ENCODE measurements around the gene FAM120A. TPM values are rescaled to one million over a fixed set of nuclear protein-coding genes. Genes with fewer than 3 reads are reported as not detected.

FAM120A gene
- total and polyA plus RNA-seq, 9 of the 15 experiments (the other 6 are each of a cell fraction or from before 2014, with no cell fraction given) = 8.7 to 71.0 (median 42.2) TPM

DNA sequence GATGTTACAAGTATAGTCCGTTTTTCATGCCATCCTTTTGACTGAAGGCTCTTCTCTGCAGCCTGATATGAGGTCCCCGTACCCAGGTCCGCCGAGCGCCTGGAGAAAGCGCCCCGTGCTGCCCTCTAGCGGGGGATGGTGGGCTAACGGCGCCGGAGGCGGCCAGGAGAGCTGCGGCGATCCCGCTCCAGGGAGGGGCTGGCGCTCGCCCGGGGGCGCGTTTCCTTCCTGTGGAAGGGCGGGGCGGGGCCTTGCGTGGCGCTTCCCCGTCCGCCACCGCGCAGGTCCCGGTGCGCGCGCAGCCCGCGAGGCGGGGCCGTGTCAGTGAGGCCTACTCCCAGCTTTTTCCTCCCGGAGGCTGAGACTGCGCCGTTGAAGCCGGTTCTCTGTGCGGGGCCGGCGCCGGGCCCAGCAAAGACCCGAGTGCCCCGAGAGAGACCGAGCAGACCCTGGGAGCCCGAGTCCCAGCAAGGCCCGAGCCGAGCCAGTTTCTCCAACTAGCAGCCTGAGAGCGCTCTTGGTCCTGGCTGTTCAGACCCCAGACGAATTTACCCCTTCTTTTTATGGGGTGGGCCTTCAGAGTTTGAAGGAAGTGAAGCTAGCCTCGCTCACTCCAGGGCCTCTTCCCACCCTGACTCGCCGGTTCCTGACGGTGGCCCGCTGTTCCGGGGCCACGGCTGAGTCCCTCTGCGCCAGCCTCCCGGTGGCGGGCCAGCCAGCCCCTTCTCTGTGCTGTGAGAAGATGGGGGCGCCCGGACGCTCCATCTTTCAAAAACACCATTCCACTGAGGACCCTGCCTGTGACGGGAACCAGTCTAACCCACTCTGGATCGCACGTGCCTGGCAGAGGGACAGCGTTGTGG lies 115.2 kb downstream of the FAM120A start (continued):
- TF ChIP-seq GTF2F1 (IDR thresholded peaks at IDR 0.05; ENCODE audit: low read depth, low read length) = no peak
- no peak for TF ChIP-seq FOS (IDR thresholded peaks at IDR 0.05; ENCODE audit: extremely low read depth, insufficient read length)
- TF ChIP-seq, protein P1, sequence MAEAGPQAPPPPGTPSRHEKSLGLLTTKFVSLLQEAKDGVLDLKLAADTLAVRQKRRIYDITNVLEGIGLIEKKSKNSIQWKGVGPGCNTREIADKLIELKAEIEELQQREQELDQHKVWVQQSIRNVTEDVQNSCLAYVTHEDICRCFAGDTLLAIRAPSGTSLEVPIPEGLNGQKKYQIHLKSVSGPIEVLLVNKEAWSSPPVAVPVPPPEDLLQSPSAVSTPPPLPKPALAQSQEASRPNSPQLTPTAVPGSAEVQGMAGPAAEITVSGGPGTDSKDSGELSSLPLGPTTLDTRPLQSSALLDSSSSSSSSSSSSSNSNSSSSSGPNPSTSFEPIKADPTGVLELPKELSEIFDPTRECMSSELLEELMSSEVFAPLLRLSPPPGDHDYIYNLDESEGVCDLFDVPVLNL (CRISPR knock-in tag; IDR thresholded peaks at IDR 0.05; ENCODE audit: low read depth) = 0 out of 2 replicates have a peak, but pooled peaks have one; percentile 15
- TF ChIP-seq TBP (optimal IDR thresholded peaks at IDR 0.05; ENCODE audit: low read depth, low read length) = peak; percentile 74
- TF ChIP-seq HDGF (IDR thresholded peaks at IDR 0.05) = no peak
- TF ChIP-seq, protein P2, sequence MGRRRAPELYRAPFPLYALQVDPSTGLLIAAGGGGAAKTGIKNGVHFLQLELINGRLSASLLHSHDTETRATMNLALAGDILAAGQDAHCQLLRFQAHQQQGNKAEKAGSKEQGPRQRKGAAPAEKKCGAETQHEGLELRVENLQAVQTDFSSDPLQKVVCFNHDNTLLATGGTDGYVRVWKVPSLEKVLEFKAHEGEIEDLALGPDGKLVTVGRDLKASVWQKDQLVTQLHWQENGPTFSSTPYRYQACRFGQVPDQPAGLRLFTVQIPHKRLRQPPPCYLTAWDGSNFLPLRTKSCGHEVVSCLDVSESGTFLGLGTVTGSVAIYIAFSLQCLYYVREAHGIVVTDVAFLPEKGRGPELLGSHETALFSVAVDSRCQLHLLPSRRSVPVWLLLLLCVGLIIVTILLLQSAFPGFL (CRISPR knock-in tag; IDR thresholded peaks at IDR 0.05) = no peak
- TF ChIP-seq NONO (IDR thresholded peaks at IDR 0.05; ENCODE audit: low read depth in 2 of 2, low read length in 1 of 2) = 0 out of 4 replicates have a peak, but pooled peaks of 1 of the 2 experiments have one; percentile 23
- TF ChIP-seq ZNF778 (CRISPR knock-in tag; IDR thresholded peaks at IDR 0.05) = no peak
- TF ChIP-seq, protein P3, sequence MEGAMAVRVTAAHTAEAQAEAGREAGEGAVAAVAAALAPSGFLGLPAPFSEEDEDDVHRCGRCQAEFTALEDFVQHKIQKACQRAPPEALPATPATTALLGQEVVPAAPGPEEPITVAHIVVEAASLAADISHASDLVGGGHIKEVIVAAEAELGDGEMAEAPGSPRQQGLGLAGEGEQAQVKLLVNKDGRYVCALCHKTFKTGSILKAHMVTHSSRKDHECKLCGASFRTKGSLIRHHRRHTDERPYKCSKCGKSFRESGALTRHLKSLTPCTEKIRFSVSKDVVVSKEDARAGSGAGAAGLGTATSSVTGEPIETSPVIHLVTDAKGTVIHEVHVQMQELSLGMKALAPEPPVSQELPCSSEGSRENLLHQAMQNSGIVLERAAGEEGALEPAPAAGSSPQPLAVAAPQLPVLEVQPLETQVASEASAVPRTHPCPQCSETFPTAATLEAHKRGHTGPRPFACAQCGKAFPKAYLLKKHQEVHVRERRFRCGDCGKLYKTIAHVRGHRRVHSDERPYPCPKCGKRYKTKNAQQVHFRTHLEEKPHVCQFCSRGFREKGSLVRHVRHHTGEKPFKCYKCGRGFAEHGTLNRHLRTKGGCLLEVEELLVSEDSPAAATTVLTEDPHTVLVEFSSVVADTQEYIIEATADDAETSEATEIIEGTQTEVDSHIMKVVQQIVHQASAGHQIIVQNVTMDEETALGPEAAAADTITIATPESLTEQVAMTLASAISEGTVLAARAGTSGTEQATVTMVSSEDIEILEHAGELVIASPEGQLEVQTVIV (CRISPR knock-in tag; IDR thresholded peaks at IDR 0.05; ENCODE audit: borderline replicate concordance) = no peak
- no peak for TF ChIP-seq ZNF165 (CRISPR knock-in tag; IDR thresholded peaks at IDR 0.05; ENCODE audit: borderline replicate concordance)
- TF ChIP-seq, protein P4, sequence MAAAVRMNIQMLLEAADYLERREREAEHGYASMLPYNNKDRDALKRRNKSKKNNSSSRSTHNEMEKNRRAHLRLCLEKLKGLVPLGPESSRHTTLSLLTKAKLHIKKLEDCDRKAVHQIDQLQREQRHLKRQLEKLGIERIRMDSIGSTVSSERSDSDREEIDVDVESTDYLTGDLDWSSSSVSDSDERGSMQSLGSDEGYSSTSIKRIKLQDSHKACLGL (CRISPR knock-in tag; IDR thresholded peaks at IDR 0.05; ENCODE audit: borderline replicate concordance, poor library complexity, severe bottlenecking) = no peak
- TF ChIP-seq BRF1 (IDR thresholded peaks at IDR 0.05; ENCODE audit: borderline replicate concordance, extremely low read depth, insufficient read length) = no peak
- TF ChIP-seq PRMT5 (CRISPR knock-in tag; IDR thresholded peaks at IDR 0.05) = no peak
- TF ChIP-seq HIVEP1 (CRISPR knock-in tag; IDR thresholded peaks at IDR 0.05) = no peak
- TF ChIP-seq ZNF764 (CRISPR knock-in tag; IDR thresholded peaks at IDR 0.05; ENCODE audit: low read depth) = no peak
- TF ChIP-seq ZNF408 (CRISPR knock-in tag; IDR thresholded peaks at IDR 0.05; ENCODE audit: low read depth) = no peak
- TF ChIP-seq, protein P5, sequence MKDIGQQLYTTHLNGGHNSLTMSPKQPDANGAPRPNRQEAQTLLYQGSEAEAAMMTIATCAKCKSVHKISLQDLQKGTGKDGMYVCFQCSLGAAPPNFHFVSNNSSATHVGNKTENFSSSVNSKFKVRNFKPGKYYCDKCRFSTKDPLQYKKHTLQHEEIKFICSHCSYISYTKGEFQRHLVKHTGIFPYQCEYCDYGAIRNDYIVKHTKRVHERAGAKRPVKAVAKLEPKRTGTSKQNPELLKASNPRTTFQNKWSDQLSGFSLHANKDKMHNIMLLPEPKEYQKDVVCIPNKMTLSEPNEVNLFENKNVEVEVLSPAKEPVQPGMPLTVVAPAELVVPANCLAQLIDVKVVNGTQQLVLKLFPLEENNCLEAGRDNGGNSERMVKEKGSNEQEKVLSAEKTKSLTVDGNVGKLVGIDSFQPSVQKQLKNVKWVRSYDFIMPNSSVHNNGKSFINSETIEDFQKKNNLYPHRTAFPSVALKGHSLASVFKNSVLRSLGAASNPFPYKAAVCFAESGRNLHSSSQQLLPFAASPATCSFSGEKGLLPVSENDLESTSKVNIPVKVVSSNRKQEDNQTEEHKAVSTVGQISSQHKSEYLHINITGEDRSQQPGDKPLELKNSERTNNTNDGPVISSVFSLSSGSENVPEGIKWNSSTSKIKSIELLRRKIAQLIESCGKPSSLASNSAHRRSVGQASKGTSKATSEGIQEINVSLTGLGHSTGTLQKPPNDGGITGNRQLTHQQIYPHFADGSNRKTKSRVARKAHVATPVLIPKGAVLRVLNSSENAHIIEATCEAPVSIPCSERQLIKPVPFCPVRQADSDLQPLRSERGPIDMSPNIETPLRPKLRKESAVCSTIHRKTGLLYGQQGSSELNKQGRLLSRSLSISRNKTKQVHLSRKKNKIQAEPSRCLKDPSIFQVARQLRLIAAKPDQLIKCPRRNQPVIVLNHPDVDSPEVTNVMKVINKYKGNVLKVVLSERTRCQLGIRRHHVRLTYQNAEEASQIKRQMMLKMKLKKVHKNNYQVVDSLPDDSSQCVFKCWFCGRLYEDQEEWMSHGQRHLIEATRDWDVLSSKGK (CRISPR knock-in tag; IDR thresholded peaks at IDR 0.05) = no peak
- no peak for TF ChIP-seq CBX3 (IDR thresholded peaks at IDR 0.05; ENCODE audit: borderline replicate concordance in 1 of 2, low read length in 2 of 2)
